HG02840 (cell line): ENCODE data around the gene PTPN4.

Experiments used
- ATAC-seq: cut with Tn5 transposase; IDR thresholded peaks from one replicate; pipeline ENCODE4 v1.9.1; 2021; ENCODE audit warnings: mild to moderate bottlenecking, moderate library complexity, moderate number of reproducible peaks; ENCODE audit not compliant: unreplicated experiment, low FRiP score

PTPN4 gene

DNA sequence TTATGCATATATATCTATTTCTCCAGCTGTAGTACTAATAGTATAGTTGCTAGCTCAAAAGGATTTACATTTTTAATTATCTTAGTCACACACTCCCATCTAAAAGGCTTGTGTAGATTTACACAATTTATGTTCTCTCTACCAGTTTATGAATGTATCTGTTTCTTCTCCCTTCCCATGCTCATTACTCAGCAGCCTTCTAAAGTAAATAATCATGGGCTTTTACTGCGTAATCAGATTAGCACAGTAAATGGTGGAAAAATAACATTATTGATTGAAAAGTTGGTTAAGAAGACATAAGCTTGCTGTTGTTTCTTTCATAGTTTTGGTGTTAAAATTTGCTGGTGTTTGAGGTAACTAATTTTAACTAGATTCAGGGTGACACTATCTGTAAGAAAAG lies 81.8 kb downstream of the PTPN4 start:
- no peak for ATAC-seq

DNA sequence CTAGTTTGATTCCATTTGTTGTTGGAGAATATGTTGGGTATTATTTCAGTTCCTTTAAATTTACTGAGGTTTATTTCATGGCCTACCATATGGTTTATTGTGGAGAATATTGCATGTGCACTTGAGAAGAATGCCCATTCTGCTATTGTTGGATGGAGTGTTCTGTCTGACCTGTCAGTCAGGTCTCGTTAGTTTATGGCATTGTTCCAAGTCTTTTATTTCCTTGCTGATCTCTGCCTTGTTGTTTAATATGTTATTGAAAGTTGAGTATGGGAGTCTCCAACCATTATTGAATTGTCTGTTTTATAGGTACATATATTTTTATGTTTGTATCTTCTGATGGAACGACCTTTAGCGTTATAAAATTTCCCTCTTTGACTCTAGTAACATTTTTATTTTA lies 86.3 kb downstream of the PTPN4 start:
- no peak for ATAC-seq

DNA sequence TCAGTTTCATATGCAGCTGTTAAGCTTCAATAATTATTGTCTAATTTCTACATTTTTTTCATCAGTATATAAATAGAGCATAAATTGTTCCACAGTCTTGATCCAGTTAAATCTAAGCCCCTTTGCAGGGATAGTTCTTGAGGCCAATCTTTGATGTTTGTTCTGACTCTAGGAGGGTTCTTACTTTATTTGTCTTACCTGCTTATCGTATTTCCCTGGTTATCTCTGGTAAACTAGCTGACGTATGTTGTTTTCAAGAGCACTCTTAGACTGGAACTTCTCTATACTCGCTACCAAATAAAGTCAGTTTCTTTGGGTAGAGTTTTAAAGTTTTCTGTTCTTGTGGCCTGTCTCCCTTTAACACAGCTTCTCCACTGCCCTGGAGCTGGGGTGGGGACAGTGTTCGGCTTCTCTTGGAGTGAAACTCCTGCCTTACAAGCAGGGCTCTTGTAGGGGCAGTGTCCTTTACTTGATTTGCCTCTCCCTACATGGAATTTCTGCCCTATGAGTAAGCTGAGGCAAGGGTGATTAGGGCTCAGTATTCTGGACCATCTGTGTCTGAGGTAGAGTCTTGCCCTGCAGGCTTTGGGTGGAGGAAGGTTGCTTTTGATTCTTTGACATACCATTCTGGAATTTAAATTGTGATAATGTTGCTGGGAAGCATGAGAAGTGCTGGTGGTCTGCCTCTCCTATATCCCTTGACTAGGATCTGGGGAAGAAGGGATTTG lies 90.3 kb downstream of the PTPN4 start:
- ATAC-seq = no peak

DNA sequence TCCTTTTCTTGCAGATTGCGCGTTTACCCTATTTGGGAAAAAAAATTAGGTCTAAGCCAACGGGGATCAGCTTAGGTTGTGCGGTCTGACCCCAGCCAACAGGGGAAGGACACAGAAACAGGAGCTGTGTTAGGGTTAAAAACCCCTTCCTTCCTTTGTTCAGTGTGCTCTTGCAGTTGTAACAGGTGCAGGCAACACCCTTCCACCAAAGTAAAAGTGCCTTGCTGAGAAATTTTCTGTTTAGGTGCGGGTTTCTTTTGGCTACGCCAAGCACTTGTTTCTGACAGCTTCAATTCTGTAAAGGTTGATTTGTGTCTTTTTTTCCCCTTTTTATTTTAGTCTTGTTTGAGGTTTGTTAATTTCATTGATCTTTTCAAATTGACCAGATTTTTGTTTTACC lies 92.5 kb downstream of the PTPN4 start:
- no peak for ATAC-seq

DNA sequence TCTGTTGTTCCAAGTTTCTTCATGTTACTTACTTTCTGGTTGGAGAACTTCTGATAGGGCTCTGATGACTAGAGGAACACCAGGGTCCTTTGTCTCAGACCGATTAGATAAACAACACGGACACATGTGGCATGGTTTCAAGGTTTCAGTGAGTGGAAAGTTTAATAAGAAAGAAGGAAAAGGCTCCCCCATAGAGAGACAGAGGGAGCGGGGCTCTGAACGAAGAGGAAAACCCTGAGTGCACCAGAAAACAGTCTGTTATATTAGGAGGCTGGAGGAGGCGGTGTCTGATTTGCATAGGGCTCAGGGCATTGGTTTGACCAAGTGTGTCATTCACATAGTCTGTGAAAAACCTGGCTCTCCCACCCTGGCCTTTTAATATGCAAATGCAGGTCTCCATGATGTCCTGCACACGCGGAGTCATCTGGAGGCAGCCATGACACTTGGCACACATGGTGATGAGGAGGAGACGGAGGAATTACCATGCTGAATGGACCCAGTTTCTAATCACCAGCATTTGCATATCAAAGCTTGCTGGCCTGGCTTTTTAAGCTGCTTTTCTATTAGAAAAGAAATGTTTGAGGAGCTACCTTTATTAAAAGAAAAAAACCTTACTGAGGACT lies 94.2 kb downstream of the PTPN4 start:
- no peak for ATAC-seq

DNA sequence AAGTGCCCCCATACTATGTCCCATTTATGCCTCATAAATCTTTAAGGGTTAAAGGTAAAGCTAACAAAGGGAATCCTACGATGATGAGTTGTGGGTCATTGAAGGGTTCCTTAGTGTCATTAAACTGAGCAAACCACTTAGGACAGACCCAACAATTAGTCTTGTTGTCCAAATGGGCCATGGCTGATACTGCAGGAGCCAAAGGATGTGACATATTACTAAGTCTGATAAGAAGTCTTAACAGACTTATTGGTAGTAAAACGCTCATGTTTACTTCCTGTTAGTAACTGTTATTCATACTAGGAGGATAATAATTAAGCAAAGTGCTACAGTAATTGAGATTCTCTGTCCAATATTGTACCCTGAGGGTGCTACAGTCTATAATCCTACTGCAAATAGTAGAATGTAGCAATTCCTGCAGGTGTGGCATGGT lies 96.8 kb downstream of the PTPN4 start:
- no peak for ATAC-seq

DNA sequence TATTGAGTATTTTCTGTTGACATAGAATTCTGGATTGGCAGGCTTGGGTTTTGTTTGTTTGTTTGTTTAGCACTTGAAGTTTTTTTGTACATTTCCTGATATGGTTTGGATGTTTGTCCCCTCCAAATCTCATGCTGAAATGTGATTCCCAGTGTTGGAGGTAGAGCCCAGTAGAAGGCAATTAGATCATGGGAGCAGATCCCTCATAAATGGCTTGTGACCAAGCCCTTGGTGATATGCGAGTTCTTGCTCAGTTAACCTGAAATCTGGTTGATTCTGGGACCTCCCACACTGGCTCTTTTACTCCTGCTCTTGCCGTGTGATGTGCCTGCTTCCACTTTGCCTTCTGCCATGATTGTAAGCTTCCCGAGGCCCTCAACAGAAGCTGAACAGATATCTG lies 98.0 kb downstream of the PTPN4 start:
- ATAC-seq = no peak

DNA sequence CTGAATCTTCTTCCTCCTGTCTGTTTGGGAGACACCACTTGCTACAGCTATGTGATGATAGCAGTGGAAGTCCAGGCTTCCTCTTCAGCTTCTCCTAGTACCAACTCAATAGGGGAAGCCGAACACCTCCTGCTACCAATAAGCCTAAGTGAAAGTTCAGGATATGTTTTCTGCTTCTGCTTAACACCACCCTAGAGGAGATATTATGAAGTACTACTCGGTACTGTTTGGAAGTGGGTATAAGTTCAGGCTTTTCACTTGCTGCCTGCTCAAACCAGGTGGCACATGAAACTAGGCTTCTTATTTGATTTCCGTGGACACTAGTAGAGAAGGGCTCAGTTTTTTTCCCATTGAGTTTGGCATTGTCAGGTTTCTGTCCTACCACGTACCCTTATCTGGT lies 99.8 kb downstream of the PTPN4 start:
- no peak for ATAC-seq

DNA sequence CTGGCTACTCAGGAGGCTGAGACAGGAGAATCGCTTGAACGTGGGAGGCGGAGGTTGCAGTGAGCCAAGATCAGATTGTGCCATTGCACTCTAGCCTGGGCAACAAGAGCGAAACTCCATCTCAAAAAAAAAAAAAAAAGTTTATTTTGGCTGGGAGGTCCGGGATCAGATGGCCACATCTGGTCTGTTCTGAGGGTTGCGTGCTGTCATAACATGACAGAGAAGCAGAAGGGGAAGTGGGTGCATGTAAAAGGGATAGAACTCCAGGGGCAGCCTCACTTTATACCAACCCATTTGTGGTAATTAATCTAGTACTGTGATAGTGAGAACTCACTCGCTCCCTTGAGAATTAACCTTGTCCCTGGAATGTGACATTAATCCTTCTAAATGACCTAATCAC lies 101.2 kb downstream of the PTPN4 start:
- no peak for ATAC-seq

DNA sequence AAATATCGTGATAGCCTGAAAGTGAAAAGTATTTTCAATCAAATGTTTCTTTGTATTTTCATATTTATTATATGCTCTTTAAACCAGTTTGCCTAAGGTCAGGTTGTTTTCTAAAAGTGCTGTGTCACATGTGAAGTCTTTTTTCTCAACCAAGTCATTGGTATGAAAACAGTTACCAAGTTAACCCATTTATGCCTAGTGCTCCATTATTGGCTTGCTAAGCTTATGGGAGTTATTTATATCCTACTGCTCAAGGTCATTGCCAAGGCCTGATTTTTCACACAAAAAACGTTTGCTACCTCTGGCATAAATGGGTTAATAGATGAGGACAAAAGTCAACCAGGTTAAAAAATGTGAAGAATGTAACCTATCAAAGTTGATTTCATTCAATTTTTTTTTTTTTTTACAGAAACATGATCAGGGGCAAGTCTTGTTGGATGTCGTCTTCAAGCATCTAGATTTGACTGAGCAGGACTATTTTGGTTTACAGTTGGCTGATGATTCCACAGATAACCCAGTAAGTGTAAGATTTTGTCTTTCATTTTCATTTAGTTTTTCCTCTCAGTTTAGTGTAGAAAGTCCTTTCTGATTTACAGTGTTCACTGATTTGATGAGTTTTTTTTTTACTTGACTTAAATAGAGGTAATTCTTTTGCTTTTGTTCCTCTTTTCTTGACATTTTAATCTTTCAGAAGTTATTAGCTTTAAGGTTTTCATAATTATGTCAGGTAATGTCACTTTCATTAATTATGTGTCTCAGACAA lies 102.6 kb downstream of the PTPN4 start:
- no peak for ATAC-seq

DNA sequence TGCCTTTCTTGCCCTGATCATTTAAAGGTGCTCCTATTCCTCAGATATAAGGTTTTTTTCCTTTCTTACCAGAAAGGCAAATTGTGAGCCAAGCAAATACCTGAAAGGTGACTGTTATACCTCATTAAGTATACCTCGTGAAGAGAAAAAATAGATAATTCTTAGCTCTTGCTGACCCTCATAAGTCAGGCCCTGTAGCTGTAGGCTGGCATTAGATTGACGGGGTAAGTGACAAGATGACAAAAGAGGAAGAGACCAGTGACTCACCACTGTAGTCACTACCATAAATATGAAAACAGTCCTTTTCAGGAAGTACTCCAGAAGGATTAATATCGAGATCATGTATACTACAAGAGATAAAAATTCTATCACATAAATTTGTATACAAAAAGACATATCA lies 104.6 kb downstream of the PTPN4 start:
- no peak for ATAC-seq

DNA sequence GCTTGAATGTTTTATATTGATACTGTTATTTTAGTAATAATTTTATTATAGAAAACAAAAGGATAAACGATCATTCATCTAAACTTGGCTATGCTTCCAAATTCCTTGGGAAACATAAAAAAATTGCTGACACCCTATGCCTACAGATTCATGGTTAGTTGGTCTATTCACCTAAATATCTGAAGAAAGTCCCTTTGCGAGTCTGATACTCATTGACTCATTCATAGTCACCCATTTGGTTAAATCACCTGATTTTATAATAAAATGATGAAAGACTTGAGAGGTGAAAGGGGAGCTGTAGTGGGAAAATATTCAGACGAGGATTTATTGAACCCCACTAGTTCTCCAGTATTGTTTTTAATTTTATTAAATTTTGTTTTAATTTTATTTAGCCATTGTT lies 112.0 kb downstream of the PTPN4 start:
- ATAC-seq = no peak

DNA sequence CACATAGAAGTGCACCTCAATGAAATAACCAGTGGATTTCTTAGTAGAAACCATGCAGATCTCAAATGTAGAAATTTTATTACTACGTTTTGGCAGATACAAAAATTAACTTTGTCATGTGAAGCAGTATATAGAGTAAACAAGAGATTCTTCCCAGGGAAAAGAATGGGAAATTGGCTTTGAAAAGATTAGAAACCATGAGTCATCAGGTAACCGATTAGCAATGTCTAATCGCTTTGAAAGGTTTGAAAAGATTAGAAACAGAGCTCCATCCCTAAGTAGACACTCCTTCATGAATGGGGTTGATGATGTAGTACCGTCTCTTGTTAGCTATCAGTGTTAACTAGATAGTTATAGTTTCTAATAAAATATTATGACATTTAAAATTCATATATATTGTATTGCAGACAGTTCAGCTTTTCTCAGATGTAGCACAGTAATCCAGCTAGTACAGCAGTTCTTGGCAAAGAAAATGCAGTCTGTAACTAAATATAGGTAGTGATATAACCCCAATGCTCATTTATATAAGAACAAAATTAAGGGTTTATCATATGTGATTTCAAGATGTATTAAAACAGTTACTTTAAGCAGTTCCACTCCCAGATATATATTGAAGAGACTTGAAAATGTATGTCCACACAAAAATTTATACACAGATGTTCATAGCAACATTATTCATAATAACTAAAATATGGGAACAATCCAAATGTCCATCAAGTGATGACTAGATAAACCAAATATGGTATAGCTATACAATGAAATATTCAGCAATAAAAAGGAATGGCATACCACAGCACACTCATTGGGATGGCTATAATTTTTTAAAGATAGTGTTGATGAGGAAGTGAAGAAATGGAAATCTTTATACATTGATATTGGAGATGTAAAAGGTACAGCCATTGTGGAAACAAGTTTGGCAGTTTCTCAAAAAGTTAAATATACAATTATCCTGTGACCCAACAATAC lies 113.9 kb downstream of the PTPN4 start:
- no peak for ATAC-seq

DNA sequence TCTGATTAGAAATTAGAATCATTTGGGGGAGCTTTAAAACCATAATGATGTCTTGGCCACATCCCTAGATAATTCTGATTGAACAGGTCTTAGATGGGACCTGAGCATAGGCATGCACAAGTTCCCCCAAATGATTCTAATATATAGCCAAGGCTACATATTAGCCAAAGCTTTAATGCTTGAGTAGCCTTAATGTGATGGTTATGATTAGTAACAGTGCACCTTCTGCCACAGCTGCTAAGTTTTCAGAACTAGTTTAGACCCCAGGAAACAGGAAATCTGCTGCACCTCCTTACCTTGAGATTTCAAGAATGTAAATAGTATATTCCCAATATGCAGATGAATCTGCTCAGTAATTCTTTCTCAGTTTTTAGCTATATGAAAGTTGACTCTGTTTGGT lies 119.8 kb downstream of the PTPN4 start:
- ATAC-seq = no peak

DNA sequence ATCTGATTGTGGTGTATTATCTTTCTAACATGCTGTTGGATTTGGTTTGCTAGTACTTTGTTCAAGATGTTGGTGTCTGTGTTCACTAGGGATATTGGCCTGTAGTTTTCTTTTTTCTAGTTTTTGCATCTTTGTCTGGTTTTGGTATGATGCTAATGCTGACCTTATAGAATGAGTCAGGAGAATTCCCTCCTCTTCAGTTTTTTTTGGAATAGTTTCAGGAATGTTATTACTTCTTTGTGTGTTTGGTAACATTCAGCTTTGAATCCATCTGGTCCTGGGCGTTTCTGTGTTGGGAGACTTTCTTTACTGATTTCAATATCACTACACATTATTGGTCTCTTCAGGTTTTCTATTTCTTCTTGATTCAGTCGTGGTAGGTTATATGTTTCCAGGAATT lies 129.0 kb downstream of the PTPN4 start:
- ATAC-seq = no peak

DNA sequence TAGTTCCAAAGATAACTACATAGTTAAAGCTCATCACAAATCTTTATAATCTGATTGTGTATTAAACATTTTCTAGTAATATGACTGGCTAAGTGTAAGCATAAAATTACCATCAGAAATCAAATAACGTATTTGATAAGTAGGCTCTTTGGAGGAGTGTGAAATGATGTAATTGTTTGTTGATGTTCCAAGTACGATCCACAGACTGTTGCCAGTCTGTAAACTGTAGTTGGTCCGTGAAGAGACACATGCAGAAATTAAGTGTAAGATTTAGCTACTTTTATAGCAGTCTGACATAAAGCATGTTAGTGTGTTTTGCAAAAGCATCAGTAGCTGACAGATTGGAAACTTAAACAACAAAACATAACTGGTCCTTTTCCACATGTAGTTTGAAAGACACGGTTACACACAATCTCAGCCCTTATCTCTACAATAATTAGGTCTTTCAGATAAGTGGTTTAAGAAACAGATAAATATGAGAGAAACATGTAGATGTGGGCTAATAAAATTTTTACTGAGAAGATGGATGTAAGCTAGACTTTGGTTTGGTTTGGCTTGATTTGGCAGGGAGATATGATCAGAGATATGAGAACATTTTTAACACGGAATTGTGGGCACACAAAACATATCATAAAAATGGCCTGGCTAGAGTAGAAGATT lies 138.1 kb downstream of the PTPN4 start:
- ATAC-seq = no peak

DNA sequence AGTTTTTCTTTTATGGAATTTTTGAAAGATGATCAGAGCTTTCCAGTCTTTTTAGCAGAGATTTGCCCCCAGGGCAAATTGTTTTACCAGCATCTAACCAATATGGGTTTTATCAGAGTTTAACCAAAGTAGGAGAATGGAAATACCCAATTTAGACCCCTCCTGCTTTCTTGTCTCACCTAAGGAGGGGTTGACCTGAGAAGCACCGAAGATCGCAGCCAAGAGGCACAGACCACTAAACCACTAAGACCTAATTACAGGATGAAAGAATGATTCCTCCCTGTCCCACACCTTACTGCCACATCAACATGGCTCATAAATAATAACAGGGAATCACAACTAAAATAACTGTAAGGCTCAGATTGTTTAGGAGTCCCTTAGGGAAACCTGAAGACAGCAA lies 141.3 kb downstream of the PTPN4 start:
- no peak for ATAC-seq

DNA sequence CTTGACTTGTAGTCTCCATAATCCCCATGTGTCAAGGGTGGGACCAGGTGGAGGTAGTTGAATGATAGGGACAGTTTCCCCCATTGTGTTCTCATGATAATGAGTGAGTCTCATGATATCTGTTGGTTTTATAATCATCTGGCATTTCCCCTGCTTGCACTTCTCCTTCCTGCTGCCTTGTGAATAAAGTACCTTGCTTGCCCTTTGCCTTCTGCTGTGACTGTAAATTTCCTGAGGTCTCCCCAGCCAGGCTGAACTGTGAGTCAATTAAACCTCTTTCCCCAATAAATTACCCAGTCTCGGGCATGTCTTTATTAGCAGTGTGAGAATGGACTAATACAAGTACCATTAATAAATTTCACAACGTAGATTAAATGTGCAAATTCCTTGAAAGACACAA lies 150.8 kb downstream of the PTPN4 start:
- no peak for ATAC-seq

DNA sequence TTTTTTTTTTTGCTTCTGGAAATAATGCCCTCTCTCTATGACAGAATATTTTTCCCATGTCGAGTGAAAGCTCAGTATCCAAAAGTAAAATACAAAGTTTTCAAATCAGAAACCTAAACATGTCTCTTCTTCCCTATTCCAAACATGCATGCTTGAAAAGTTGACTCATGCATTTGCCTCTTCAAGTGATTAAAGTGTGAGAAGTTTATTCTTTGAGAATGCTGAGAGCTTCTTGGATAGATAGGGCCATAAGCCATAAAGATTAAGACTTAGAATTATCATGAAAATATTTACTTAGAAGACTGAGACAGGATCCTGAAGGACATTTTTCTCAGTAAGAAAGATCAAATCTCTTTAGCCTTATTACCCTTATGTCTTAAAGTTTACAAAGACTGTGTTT lies 154.5 kb downstream of the PTPN4 start:
- no peak for ATAC-seq

DNA sequence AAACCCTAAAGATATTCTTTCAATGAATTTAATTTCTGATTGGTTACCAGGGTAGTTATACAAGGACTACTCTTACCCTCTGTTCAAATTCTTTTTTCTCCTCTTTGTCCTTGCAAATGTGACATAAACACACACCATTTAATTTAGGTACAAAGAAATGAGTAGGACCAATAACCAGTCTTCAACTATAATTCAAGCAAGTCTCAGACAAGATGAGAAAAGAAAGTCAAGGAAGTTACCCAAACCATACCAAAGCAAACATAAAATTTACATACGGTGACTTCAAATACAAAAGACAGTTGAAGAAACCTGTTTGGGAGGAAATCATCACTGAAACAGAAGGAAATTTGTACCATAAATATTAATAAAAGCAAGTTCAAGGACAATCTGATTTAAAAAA lies 162.1 kb downstream of the PTPN4 start:
- ATAC-seq = no peak
